Measurements from ENCODE around the gene TSTD1.
"Not testable (repeated sequence)": the region's sequence is repeated elsewhere in the genome, so short reads cannot be mapped to it uniquely, and the experiment has no call there.

TSTD1 gene

DNA sequence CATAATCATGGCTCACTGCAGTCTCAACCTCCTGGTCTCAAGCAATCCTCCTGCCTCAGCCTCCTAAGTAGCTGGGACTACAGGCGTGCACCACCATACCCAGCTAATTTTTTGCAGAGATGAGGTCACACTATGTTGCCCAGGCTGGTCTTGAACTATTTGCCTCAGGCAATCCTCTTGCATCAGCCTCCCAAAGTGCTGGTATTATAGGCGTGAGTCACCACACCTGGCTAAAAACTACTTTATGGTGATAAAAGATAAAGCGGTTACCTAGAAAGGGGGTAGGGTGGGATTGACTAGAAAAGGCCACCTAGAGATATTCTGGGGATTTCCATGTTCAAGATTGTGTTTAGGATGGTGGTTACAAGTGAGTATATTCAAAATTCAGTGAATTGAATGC, 5.0 kb downstream of the TSTD1 start:
- DNase-seq = no peak

DNA sequence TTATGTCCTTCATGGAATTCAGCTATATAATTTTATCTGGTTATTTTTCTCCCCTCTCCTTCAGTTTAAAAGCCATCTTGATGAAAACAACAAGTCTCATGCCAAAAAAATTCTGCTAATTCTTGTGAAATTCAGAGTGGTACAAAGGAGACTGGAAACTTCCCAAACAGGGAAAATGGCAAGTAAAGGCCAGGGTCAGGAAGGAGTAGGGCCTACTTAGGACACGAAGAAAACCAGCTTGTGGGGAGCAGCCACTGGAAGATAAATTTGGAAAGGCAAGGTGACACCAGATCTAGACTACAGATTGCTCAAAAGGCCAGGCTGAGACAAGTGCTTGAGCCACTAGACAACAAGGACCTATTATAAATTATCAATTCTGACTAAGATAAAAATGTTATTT, 6.4 kb downstream of the TSTD1 start:
- DNase-seq = no peak

DNA sequence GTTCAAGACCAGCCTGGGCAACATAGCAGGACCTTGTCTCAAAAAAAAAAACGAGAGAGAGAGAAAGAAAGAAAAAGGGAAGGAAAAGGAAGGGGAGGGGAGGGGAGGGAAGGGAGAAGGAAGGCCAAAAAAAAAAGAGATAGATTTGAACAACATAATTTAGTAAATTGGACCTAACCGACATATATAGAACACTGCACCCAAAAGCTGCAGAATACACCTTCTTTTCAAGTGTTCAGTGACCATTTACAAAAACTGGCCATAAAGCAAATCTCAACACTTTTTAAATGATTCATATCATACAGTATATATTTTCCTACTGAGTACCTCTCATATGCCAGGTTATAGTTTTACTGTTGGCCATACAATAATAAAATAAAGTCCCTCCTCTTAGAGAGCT, 6.9 kb downstream of the TSTD1 start:
- no peak for DNase-seq

DNA sequence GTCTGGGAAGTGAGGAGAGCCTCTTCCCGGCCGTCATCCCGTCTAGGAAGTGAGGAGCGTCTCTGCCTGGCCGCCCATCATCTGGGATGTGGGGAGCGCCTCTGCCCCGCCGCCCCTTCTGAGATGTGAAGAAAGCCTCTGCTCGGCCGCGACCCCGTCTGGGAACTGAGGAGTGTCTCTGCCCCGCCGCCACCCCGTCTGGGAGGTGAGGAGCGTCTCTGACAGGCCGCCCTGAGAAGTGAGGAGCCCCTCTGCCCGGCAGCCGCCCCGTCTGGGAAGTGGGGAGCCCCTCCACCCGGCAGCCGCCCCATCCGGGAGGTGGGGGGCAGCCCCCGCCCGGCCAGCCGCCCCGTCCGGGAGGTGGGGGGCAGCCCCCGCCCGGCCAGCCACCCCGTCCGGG, 9.3 kb downstream of the TSTD1 start:
- not testable (repeated sequence) for DNase-seq

DNA sequence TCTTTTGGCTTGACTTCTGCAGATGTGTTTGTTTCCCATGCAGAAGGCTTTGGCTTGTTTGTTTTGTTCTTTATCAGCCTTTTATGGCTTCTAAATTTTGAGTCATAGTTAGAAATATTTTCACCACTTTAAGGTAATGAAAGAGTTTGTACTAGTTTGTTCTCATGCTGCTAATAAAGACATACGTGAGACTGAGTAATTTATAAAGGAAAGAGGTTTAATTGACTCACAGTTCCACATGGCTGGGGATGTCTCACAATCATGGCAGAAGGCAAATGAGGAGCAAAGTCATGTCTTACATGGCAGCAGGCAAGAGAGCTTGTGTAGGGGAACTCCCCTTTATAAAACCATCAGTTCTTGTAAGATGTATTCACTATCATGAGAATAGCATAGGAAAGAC, 11.8 kb downstream of the TSTD1 start:
- DNase-seq = peak; percentile 36

DNA sequence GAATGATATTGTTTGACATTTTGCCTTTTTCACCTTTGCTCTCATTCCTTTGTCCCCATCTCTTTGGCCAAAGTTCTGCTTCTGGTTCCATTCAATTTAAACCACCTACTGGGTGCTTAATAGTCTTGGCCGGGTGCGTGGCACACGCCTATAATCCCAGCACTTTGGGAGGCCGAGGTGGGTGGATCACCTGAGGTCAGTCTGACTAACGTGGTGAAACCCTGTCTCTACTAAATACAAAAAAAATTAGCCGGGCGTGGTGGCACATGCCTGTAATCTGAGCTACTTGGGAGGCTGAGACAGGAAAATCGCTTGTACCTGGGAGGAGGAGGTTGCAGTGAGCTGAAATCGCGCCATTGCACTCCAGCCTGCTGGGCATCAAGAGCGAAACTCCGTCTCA, 16.3 kb downstream of the TSTD1 start:
- DNase-seq = not testable (repeated sequence)

DNA sequence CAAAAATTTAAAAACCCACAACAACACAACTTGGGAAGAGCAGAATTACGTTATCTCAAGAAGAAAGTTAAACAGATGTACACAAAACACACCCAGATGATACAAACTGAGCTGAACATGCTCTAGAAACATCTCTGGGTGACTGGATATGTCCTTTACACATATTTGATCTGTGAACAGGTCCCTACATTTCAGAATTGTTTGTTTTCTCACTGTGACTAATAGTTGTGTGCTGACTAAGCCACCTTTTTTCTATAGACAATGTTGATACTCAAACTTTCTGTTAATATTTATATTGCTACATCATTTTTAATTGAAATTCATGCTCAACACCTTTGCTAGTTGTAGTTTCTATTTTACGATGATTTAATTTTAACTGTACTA, 16.8 kb downstream of the TSTD1 start:
- DNase-seq = no peak

DNA sequence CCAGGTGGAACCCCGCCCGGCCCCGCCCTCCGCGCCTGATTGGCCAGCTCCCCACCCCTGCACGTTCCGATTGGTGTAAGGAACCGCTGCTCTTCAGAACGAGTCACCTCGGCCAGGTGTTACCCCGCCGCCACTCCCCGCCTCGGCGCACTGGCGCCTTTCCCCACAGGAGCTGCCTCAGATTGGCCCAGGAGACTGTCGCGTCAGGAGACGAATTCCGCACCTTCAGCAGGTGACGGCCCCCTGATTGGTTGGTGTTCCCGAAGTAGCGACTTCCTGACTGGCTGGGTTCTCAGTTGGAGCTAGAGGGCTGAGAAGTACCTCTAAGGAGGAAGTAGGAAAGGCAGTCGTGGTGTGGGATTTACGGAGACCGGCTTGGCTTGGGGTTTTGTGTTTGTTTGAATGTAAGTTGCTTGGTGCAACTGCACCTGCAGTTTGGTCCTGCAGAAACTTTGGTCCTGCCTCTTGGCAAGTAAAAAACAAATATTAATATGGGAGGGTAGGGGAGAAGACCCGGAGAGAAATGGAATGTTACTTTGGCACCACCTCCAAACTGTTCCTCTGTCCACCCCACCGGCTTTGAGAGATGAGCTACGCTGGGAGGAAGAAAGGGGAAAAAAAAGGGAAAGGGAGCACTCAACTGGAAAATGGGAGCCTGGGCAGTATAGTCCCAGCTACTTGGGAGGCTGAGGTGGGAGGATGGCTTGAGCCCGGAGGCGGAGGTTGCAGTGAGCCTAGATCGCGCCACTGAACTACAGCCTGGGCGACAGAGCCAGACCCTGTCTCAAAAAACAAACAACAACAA, 17.4 kb downstream of the TSTD1 start:
- peak; percentile 83 for DNase-seq

DNA sequence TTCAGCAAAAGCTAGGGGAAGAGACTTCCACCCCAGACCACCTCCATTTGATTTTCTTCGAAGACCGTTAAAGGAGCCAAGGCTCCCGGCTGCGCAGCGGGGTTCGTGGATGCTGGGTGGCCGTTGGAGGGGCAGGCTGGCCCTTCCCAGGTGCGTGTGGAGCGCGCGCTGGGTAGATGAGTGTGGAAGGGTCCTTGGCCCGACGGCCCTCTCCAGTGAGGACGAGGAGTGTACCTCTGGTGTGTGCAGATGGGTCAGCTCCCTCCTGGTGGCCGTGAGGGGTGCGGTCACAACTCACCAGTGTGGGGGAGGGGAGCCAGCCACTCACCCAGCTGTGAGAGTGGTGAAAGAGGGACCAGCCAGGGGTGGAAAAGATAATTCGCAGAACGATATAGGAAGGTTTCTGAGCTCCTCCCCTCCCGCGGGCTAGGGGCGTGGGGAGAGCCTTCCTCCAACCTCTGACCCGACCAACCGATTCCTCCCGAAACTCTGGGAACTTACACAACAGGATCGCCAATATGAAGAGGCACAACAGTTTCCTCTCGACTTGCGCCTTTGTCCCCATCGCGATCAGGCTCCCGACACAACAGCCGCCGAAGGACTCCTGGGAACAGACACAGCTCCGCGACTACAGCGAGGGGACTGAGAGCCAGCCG, 18.1 kb downstream of the TSTD1 start, which contains the start of gene F11R:
TSS of gene F11R (minus strand) at position 644 of the 656 bp plus-strand sequence. CDS start at position 565, 79 bp downstream.
- DNase-seq = no peak

DNA sequence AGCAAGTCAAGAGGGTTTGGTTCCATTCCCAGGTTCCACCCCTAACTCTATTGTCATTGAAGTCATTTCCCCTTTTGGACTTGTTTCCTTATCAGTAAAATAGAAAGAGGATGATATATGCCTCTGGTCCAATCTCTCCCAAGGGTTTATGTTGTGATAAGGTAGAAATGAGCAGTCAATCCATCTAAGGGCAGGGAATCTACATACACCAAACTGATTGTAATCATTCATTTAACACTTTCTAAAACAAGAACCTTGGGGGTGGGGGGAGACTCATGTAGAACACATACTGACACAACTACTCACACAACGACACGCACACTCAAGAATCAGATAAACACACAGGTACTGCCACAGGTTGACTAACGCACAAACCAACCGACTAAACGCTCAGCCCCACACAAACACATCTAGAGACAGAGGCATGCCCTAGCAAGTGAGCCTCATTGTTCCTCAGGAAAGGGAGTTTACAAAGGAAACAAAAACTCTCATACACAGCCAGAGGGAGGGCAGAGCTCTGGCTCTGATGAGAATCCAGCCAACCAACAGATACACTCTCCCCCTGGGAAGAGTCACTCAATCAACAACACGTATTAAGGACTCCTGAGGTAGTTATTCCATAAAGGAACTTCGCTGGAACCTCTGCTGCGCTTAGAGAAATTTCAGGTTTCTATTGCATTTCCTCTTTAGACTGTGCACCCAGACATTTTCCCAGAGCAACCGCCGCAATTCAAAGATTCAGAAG, 18.8 kb downstream of the TSTD1 start:
- no peak for DNase-seq

DNA sequence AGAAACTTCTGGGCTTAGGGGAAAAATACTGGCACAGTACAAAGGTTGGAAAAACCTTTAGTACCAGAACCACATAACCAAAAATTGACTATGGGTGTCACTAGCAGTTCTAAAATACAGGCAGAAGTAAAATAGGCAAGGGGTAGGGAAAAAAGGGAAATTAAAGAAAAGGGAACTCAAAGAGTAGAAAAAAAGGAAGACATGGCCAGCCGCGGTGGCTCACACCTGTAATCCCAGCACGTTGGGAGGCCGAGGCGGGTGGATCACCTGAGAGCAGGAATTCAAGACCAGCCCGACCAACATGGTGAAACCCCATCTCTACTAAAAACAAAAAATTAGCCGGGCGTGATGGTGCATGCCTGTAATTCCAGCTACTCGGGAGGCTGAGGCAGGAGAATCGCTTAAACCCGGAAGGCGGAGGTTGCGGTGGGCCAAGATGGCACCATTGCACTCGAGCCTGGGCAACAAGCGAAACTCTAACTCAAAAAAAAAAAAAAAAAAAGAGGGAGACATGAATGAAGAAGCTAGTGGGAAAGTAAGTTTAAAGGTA, 19.6 kb downstream of the TSTD1 start:
- not testable (repeated sequence) for DNase-seq

DNA sequence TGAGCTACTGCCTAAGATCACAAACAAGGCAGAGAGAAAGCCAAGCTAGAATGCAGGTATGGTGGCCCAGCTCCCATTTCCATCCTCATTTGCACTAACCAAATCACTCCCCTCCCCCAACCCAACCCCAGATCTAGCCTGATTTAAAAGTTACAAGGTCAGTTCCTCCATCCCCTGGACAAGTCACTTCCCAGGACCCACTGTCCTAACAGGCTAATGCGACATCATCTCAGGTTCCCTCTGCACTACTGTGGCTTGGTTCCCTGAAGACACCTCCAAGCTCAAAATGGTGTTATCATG, 20.2 kb downstream of the TSTD1 start:
- no peak for DNase-seq

DNA sequence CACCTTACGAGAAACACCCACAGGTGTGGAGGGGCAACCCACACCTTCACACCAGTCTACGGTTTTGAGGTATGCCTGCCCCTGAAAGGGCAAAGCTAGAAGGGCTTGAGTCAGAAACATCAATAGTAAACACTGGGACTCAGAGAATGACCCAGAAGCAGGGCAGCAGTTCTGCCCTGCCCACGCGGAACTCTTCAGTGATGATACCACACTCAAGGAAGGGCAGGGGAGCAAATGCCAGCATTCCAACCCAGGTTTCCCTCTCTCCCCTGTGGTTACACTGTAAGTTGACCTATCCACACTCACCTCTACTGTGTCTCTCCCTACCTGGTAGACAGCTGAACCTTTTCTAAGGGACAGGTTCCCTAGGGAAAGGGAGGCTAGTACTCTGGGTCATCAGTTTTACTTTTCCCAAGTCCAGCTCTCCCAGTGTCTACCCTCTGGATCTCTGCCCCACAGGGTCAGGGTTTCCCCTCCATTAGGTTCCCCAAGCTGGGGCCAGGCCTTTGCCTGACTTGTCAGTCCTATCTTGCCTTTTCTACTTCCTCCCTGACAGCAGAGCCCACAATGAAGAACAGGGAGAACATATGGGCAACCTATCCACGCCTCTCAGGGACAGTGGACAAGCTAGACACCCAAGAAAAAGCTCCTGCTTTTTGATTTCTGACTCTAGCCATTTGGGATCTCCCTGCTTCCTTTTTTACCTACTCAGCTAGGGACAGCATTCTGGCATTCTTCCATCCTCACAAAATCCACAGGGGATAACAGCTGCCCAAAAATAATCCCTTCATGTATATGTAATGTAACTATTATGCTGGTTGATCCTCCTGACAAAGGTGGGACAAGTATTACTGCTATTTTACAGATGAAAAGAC, 20.8 kb downstream of the TSTD1 start:
- no peak for DNase-seq

DNA sequence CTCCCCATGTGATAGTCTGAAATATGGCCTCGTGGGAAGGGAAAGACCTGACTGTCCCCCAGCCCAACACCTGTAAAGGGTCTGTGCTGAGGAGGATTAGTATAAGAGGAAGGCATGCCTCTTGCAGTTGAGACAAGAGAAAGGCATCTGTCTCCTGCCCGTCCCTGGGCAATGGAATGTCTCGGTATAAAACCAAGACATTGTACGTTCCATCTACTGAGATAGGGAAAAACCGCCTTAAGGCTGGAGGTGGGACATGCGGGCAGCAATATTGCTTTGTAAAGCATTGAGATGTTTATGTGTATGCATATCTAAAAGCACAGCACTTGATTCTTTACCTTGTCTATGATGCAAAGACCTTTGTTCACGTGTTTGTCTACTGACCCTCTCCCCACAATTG, 21.6 kb downstream of the TSTD1 start:
- not testable (repeated sequence) for DNase-seq

DNA sequence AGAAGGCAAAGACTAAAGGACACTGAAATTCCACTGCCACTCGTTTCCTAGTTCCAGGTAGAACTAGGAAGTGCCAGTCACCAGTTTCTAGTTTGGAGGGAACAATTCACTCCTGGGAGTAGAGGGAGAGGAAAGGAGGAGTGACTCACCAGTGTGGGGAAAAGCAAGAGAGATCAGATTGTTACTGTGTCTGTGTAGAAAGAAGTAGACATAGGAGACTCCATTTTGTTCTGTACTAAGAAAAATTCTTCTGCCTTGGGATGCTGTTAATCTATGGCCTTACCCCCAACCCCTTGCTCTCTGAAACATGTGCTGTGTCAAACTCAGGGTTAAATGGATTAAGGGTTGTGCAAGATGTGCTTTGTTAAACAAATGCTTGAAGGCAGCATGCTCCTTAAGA, 22.1 kb downstream of the TSTD1 start:
- DNase-seq = not testable (repeated sequence)

DNA sequence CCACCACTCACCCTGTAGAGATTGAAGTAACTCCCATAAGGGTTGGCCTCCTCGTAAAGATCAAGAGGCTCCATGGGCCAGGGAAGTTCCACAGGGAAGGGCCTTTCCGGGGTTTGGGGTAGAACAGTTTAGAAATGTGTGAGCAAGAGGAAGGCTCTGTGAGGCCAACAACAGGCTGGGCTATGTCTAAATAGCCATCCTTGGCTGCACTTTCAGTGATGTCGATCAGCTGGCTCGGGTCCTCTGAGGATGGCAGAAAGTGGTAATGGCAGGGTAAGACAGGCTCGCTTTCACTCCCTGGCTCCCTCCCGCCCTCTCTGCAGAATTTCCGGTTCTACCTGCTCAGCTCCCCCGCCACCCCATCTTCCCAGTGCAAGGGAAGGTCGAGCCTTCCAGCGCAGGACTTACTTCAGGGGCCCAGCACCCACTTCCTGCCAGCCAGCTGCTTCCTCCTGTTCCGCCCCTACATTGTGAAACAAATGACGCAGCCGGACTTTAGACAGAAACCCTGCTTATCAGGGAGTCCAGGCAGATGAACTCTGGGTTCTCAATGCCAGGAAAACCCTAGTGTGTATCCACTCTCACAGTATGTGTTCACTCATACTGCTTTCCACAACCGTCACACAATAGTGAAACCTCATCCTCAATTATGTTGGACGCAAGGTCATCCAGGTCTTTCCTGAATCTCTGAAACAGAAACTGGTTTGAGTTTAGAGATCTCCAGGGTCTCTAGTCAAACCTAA, 25.1 kb downstream of the TSTD1 start:
- peak; percentile 57 for DNase-seq

DNA sequence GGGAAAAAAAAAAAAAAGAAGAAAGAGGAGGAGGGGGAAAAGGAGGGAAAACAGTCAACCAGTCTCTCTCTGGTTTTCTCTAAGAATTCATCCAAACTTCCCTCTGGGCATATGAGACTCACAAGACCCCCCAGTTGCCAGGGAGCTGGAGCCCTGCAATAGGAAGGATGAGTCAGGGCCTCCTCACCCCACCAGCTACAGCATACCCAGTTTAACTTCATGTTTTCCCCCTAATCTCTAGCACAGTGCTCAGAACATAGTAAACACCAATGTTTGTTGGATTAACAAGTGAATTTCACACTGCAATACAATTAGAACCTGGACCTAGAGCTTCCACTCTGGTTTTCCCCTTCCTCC, 25.7 kb downstream of the TSTD1 start:
- no peak for DNase-seq

DNA sequence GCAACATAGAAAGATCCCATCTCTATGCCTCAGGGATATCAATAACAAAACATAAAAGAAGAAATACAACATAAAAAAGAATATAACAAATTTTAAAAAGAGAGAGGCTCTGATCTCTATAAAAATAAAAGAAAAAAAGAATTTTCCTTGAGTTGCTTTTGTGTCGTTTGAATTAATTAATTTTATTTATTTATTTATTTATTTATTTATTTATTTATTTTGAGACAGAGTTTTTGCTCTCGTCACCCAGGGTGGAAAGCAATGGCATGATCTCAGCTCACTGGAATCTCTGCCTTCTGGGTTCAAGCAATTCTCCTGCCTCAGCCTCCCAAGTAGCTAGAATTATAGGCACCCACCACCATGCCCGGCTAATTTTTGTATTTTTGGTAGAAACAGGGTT, 26.3 kb downstream of the TSTD1 start:
- DNase-seq = no peak

DNA sequence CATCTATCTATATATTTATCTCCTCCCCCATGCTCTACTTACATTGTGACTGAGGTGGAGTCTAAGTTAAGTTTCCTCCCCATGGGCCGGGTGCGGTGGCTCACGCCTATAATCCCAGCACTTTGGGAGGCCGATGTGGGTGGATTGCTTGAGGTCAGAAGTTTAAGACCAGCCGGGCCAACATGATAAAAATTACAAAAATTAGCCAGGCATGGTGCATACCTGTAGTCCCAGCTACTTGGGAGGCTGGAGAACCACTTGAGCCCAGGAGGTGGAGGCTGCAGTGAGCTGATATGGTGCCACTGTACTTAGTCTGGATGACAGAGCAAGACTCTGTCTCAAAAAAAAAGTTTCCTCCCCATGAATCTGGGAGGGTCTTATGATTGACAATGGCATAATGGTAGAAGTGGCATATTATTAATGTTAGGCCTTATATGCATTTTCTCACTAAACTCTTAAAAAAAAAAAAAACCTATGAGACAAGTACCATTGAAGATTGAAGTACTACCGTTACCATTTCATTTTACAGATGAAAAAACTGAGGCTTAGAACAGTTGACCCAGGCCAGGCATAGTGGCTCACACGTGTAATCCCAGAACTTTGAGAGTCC, 29.1 kb downstream of the TSTD1 start:
- DNase-seq = no peak

DNA sequence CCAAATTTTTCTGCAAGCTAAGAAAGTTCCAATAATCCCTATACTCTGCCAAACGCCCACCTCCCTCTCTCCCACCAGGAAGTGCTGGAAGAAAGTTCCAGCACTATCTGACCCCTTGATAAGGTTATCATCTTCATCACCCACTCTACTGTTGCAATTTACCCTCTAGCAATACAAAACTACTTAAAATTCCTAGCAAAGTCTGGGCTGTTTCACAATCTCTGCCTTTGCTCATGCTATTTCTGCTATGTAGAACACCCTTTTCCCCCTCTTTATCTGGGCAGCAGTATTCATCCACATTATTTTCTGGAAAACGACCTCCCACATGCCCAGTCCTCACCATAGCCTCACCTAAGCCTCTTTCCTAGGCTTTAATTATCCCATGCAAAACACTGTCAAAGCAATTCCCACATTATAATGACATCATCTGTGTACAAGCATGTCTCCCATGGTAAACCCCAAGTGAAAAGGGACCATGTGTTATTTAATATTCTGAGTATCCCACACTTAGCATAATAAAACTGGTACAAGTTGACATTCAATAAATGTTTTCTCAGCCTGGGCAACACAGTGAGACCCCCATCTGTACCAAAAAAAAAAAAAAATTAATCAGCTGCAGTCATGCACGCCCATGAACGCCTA, 29.8 kb downstream of the TSTD1 start:
- DNase-seq = no peak

DNA sequence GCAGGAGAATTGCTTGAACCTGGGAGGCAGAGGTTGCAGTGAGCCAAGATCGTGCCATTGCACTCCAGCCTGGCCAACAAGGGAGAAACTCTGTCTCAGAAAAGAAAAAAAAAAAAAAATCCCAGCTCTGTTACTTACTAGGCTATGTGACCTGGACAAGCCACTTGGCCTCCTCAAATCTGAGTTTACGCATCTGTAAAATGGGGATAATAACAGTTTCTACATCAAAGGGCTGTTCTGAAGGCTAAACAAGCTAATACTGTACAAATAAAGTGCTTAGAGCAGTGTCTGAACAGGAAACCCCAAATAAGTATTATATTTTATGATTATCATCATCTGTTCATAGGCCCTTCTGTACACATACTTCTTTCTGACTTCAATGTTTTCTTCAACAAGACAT, 31.4 kb downstream of the TSTD1 start:
- DNase-seq = no peak
